Vagina (tissue), 2 donors: Measurements from ENCODE around the gene CPLX1.

Source experiments
- CTCF ChIP-seq, 3 experiments: fragments of 450-650 bp in 2 of 3; fragments of 200-600 bp in 1 of 3; sonication (generic) in 1 of 3; IDR thresholded peaks; one replicate each; pipeline ENCODE4 v1.5.1; 2017 to 2019; ENCODE audit warnings: antibody characterized with exemption in 3 of 3, mild to moderate bottlenecking in 2 of 3, moderate library complexity in 2 of 3
- POLR2A ChIP-seq, 2 donors: fragments of 450-650 bp; IDR thresholded peaks; one replicate each; pipeline ENCODE4 v1.6.1; 2017; ENCODE audit warnings: antibody characterized with exemption in 2 of 2, mild to moderate bottlenecking in 2 of 2, moderate library complexity in 2 of 2
- POLR2AphosphoS5 ChIP-seq, 2 donors: sonication (generic); formaldehyde crosslinking; IDR thresholded peaks; one replicate each; pipeline ENCODE4 v1.9.0; 2017; ENCODE audit warnings: antibody characterized with exemption in 2 of 2, mild to moderate bottlenecking in 2 of 2, low read depth in 1 of 2; ENCODE audit not compliant: insufficient read depth in 1 of 2

DNA sequence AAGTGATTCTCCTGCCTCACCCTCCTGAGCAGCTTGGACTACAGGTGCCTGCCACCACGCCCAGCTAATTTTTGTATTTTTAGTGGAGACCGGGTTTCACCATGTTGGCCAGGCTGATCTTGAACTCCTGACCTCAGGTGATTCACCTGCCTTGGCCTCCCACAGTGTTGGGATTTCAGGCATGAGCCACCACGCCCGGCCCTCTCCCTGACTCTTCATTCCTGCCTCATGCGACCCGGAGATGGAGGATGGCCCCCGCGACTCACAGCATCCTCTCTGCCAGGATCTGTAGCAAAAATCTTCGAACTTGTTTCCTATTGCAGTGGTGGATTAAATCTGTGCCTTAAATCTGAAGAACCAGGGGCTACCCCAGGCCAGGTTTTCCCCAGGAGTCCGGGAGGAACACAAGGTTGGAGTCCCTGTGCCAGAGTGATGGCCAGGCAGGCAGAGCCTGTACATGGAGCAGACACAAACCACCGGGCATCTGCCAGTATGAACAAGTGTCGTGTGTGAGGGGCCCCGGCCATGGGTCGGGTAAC is 11.5 kb downstream of the CPLX1 start:
- TF ChIP-seq CTCF (IDR thresholded peaks at IDR 0.05): no peak
- TF ChIP-seq POLR2A (IDR thresholded peaks at IDR 0.05): no peak
- TF ChIP-seq POLR2AphosphoS5 (IDR thresholded peaks at IDR 0.05; ENCODE audit: insufficient read depth in 1 of 2, low read depth in 1 of 2): no peak
